ENCODE measurements around the gene NRSN1. TPM values are rescaled to one million over a fixed set of nuclear protein-coding genes. Genes with fewer than 3 reads are reported as not detected.

NRSN1 gene
- total and polyA plus RNA-seq, 2 of the 13 experiments (the other 11 are each of a cell fraction or from before 2014, with no cell fraction given): not detected

DNA sequence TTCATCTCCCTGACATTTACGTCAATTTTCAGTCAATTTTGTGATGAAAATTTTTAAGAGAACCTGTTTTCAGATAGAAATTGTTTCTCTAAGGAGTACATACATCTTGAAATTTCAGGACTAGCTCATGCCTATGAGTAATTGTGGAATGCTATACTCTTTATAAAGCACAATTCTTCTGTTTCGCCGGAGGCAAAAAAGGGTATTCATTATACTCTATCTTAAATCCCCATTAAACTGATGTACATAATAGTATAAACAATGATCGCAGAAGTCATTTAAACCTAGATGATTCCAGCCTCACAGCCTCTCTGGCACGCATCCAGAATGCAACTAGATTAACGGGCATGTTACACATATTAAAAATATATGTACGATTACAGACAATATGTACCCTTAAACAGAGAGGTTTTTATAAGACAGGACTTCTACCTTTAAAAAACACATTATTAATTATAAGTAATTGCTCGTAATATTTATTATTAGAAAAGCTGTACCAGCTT lies 62.6 kb downstream of the NRSN1 start (continued):
- no peak for TF ChIP-seq ZNF724P (CRISPR knock-in tag; IDR thresholded peaks at IDR 0.05; ENCODE audit: borderline replicate concordance)
- TF ChIP-seq HES4 (CRISPR knock-in tag; IDR thresholded peaks at IDR 0.05; ENCODE audit: borderline replicate concordance): no peak
- no peak for TF ChIP-seq ZMYM4 (CRISPR knock-in tag; IDR thresholded peaks at IDR 0.05)
- TF ChIP-seq, protein P1, sequence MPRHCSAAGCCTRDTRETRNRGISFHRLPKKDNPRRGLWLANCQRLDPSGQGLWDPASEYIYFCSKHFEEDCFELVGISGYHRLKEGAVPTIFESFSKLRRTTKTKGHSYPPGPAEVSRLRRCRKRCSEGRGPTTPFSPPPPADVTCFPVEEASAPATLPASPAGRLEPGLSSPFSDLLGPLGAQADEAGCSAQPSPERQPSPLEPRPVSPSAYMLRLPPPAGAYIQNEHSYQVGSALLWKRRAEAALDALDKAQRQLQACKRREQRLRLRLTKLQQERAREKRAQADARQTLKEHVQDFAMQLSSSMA (CRISPR knock-in tag; IDR thresholded peaks at IDR 0.05): no peak
- no peak for TF ChIP-seq MAZ (IDR thresholded peaks at IDR 0.05; ENCODE audit: borderline replicate concordance, low read depth, low read length)
- no peak for TF ChIP-seq MAZ (CRISPR knock-in tag; IDR thresholded peaks at IDR 0.05; ENCODE audit: low read depth)
- TF ChIP-seq ZNF766 (CRISPR knock-in tag; IDR thresholded peaks at IDR 0.05; ENCODE audit: borderline replicate concordance): no peak
- TF ChIP-seq SOX6 (IDR thresholded peaks at IDR 0.05): no peak
- TF ChIP-seq SOX6 (CRISPR knock-in tag; IDR thresholded peaks at IDR 0.05): no peak
- TF ChIP-seq, protein P2, sequence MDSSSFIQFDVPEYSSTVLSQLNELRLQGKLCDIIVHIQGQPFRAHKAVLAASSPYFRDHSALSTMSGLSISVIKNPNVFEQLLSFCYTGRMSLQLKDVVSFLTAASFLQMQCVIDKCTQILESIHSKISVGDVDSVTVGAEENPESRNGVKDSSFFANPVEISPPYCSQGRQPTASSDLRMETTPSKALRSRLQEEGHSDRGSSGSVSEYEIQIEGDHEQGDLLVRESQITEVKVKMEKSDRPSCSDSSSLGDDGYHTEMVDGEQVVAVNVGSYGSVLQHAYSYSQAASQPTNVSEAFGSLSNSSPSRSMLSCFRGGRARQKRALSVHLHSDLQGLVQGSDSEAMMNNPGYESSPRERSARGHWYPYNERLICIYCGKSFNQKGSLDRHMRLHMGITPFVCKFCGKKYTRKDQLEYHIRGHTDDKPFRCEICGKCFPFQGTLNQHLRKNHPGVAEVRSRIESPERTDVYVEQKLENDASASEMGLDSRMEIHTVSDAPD (CRISPR knock-in tag; IDR thresholded peaks at IDR 0.05): no peak
- TF ChIP-seq SRSF1 (optimal IDR thresholded peaks at IDR 0.05; ENCODE audit: low read depth, low read length): no peak
- no peak for TF ChIP-seq KLF12 (CRISPR knock-in tag; IDR thresholded peaks at IDR 0.05; ENCODE audit: borderline replicate concordance)
- TF ChIP-seq ZNF292 (CRISPR knock-in tag; IDR thresholded peaks at IDR 0.05; ENCODE audit: borderline replicate concordance, low read depth): no peak
- TF ChIP-seq, protein P3, sequence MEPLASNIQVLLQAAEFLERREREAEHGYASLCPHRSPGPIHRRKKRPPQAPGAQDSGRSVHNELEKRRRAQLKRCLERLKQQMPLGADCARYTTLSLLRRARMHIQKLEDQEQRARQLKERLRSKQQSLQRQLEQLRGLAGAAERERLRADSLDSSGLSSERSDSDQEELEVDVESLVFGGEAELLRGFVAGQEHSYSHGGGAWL (CRISPR knock-in tag; IDR thresholded peaks at IDR 0.05): no peak
- no peak for TF ChIP-seq ZNF20 (CRISPR knock-in tag; IDR thresholded peaks at IDR 0.05)
- TF ChIP-seq NFIB (CRISPR knock-in tag; IDR thresholded peaks at IDR 0.05; ENCODE audit: borderline replicate concordance): no peak
